WTC11 (cell line): ENCODE measurements around the gene PMM1. TPM values are rescaled to one million over a fixed set of nuclear protein-coding genes. Genes with fewer than 3 reads are reported as not detected.

ENCODE experiments used
- ARID4B ChIP-seq: sonication (generic); formaldehyde crosslinking; IDR thresholded peaks from 2 replicates; pipeline ENCODE4 v1.8.0; 2023; ENCODE audit warnings: missing genetic modification reagents, mild to moderate bottlenecking, borderline replicate concordance
- ATF6 ChIP-seq: sonication (generic); formaldehyde crosslinking; IDR thresholded peaks from 2 replicates; pipeline ENCODE4 v1.8.1; 2023; ENCODE audit warnings: mild to moderate bottlenecking, missing genetic modification reagents
- E2F1 ChIP-seq: sonication (generic); formaldehyde crosslinking; IDR thresholded peaks from 2 replicates; pipeline ENCODE4 v1.8.0; 2022; ENCODE audit warnings: mild to moderate bottlenecking, missing genetic modification reagents
- HMGA2 ChIP-seq: fragments of 250-450 bp; sonication (Bioruptor Pico); IDR thresholded peaks from 2 replicates; pipeline ENCODE4 v1.4.0; 2021; ENCODE audit warnings: mild to moderate bottlenecking, moderate library complexity
- NR3C1 ChIP-seq: sonication (generic); formaldehyde crosslinking; conservative IDR thresholded peaks from 2 replicates; pipeline ENCODE4 v1.8.1; 2023; ENCODE audit warnings: low read depth, mild to moderate bottlenecking, missing genetic modification reagents
- RELA ChIP-seq: sonication (generic); formaldehyde crosslinking; IDR thresholded peaks from 2 replicates; pipeline ENCODE4 v1.8.1; 2022; ENCODE audit warnings: missing genetic modification reagents, mild to moderate bottlenecking, borderline replicate concordance
- SMAD4 ChIP-seq: sonication (generic); formaldehyde crosslinking; IDR thresholded peaks from 2 replicates; pipeline ENCODE4 v1.8.0; 2022; ENCODE audit warnings: mild to moderate bottlenecking, missing genetic modification reagents
- TEAD4 ChIP-seq: sonication (generic); formaldehyde crosslinking; IDR thresholded peaks from 2 replicates; pipeline ENCODE4 v1.8.0; 2022; ENCODE audit warnings: mild to moderate bottlenecking, missing genetic modification reagents
- TP53 ChIP-seq: sonication (generic); formaldehyde crosslinking; IDR thresholded peaks from 2 replicates; pipeline ENCODE4 v1.8.1; 2023; ENCODE audit warnings: mild to moderate bottlenecking, missing genetic modification reagents
- ZNF317 ChIP-seq: sonication (generic); formaldehyde crosslinking; IDR thresholded peaks from 2 replicates; pipeline ENCODE4 v1.8.1; 2023; ENCODE audit warnings: low read depth, mild to moderate bottlenecking, moderate library complexity, missing genetic modification reagents, borderline replicate concordance
- ZNF512 ChIP-seq: sonication (generic); formaldehyde crosslinking; IDR thresholded peaks from 2 replicates; pipeline ENCODE4 v1.8.1; 2022; ENCODE audit warnings: missing genetic modification reagents, borderline replicate concordance
- total RNA-seq: library from RNA; stranded (reverse); gene quantifications from 3 replicates; pipeline ENCODE4 v1.2.3, GENCODE V29; 2021
- TF ChIP-seq, protein P1 (sequence below): fragments of 250-450 bp; sonication (Bioruptor Pico); IDR thresholded peaks from 2 replicates; pipeline ENCODE4 v1.9.0; 2021; ENCODE audit warnings: mild to moderate bottlenecking
- TF ChIP-seq, protein P2 (sequence below): sonication (generic); formaldehyde crosslinking; IDR thresholded peaks from 2 replicates; pipeline ENCODE4 v1.8.0; 2022; ENCODE audit warnings: missing genetic modification reagents
- TF ChIP-seq, protein P3 (sequence below): fragments of 250-450 bp; sonication (Bioruptor Pico); IDR thresholded peaks from 2 replicates; pipeline ENCODE4 v1.8.0; 2021; ENCODE audit warnings: mild to moderate bottlenecking
- TF ChIP-seq, protein P4 (sequence below): sonication (generic); formaldehyde crosslinking; IDR thresholded peaks from 2 replicates; pipeline ENCODE4 v1.8.0; 2023; ENCODE audit warnings: missing genetic modification reagents
- TF ChIP-seq, protein P5 (sequence below): sonication (generic); formaldehyde crosslinking; IDR thresholded peaks from 2 replicates; pipeline ENCODE4 v1.8.0; 2023; ENCODE audit warnings: mild to moderate bottlenecking, missing genetic modification reagents

The PMM1 gene
- total RNA-seq, 1 experiment from 2014 or later, result 15.7 TPM

DNA sequence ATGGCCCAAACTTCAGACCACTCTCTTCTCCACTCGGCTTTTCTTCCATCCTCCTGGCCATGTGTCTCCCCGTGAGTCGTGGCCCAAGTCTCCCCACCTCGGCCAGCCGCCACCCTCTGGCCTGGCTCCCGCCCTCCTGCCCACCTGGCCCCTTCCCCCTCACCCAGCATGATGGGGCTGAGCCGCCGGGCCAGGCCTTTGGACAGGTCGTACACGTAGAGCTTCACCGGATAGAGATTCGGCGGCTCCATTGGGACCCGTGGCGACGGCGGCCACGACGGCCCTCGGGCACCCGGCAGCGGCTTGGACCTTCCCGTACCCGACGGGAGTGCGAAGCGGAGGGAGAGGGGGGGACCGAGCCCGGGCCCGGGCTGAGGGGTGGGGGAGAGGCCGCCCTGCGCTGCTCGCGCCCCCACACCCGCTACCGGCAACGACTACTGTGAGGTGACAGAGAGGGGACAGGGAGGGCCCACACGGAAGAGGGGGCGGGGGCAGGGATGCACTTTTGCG, 31.0 kb upstream of the PMM1 start, which contains the start of gene DESI1 (continued):
- TF ChIP-seq ARID4B (CRISPR knock-in tag), result no peak; the same call in 1 of the 2 replicates
- no peak for TF ChIP-seq RELA
- TF ChIP-seq SMAD4 (CRISPR knock-in tag), result no peak
- TF ChIP-seq, protein P1, sequence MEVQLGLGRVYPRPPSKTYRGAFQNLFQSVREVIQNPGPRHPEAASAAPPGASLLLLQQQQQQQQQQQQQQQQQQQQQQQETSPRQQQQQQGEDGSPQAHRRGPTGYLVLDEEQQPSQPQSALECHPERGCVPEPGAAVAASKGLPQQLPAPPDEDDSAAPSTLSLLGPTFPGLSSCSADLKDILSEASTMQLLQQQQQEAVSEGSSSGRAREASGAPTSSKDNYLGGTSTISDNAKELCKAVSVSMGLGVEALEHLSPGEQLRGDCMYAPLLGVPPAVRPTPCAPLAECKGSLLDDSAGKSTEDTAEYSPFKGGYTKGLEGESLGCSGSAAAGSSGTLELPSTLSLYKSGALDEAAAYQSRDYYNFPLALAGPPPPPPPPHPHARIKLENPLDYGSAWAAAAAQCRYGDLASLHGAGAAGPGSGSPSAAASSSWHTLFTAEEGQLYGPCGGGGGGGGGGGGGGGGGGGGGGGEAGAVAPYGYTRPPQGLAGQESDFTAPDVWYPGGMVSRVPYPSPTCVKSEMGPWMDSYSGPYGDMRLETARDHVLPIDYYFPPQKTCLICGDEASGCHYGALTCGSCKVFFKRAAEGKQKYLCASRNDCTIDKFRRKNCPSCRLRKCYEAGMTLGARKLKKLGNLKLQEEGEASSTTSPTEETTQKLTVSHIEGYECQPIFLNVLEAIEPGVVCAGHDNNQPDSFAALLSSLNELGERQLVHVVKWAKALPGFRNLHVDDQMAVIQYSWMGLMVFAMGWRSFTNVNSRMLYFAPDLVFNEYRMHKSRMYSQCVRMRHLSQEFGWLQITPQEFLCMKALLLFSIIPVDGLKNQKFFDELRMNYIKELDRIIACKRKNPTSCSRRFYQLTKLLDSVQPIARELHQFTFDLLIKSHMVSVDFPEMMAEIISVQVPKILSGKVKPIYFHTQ (CRISPR knock-in tag), result no peak
- TF ChIP-seq TP53 (CRISPR knock-in tag), result peak; percentile 77; the same call in 1 of the 2 replicates
- TF ChIP-seq, protein P2, sequence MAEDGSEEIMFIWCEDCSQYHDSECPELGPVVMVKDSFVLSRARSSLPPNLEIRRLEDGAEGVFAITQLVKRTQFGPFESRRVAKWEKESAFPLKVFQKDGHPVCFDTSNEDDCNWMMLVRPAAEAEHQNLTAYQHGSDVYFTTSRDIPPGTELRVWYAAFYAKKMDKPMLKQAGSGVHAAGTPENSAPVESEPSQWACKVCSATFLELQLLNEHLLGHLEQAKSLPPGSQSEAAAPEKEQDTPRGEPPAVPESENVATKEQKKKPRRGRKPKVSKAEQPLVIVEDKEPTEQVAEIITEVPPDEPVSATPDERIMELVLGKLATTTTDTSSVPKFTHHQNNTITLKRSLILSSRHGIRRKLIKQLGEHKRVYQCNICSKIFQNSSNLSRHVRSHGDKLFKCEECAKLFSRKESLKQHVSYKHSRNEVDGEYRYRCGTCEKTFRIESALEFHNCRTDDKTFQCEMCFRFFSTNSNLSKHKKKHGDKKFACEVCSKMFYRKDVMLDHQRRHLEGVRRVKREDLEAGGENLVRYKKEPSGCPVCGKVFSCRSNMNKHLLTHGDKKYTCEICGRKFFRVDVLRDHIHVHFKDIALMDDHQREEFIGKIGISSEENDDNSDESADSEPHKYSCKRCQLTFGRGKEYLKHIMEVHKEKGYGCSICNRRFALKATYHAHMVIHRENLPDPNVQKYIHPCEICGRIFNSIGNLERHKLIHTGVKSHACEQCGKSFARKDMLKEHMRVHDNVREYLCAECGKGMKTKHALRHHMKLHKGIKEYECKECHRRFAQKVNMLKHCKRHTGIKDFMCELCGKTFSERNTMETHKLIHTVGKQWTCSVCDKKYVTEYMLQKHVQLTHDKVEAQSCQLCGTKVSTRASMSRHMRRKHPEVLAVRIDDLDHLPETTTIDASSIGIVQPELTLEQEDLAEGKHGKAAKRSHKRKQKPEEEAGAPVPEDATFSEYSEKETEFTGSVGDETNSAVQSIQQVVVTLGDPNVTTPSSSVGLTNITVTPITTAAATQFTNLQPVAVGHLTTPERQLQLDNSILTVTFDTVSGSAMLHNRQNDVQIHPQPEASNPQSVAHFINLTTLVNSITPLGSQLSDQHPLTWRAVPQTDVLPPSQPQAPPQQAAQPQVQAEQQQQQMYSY (CRISPR knock-in tag), result no peak
- no peak for TF ChIP-seq ZNF317 (CRISPR knock-in tag)
- no peak for TF ChIP-seq ATF6 (CRISPR knock-in tag)
- TF ChIP-seq, protein P3, sequence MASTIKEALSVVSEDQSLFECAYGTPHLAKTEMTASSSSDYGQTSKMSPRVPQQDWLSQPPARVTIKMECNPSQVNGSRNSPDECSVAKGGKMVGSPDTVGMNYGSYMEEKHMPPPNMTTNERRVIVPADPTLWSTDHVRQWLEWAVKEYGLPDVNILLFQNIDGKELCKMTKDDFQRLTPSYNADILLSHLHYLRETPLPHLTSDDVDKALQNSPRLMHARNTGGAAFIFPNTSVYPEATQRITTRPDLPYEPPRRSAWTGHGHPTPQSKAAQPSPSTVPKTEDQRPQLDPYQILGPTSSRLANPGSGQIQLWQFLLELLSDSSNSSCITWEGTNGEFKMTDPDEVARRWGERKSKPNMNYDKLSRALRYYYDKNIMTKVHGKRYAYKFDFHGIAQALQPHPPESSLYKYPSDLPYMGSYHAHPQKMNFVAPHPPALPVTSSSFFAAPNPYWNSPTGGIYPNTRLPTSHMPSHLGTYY (CRISPR knock-in tag), result no peak
- TF ChIP-seq NR3C1, result no peak
- TF ChIP-seq E2F1 (CRISPR knock-in tag), result no peak
- TF ChIP-seq, protein P4, sequence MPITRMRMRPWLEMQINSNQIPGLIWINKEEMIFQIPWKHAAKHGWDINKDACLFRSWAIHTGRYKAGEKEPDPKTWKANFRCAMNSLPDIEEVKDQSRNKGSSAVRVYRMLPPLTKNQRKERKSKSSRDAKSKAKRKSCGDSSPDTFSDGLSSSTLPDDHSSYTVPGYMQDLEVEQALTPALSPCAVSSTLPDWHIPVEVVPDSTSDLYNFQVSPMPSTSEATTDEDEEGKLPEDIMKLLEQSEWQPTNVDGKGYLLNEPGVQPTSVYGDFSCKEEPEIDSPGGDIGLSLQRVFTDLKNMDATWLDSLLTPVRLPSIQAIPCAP (CRISPR knock-in tag), result no peak
- TF ChIP-seq ZNF512 (CRISPR knock-in tag), result no peak
- TF ChIP-seq, protein P5, sequence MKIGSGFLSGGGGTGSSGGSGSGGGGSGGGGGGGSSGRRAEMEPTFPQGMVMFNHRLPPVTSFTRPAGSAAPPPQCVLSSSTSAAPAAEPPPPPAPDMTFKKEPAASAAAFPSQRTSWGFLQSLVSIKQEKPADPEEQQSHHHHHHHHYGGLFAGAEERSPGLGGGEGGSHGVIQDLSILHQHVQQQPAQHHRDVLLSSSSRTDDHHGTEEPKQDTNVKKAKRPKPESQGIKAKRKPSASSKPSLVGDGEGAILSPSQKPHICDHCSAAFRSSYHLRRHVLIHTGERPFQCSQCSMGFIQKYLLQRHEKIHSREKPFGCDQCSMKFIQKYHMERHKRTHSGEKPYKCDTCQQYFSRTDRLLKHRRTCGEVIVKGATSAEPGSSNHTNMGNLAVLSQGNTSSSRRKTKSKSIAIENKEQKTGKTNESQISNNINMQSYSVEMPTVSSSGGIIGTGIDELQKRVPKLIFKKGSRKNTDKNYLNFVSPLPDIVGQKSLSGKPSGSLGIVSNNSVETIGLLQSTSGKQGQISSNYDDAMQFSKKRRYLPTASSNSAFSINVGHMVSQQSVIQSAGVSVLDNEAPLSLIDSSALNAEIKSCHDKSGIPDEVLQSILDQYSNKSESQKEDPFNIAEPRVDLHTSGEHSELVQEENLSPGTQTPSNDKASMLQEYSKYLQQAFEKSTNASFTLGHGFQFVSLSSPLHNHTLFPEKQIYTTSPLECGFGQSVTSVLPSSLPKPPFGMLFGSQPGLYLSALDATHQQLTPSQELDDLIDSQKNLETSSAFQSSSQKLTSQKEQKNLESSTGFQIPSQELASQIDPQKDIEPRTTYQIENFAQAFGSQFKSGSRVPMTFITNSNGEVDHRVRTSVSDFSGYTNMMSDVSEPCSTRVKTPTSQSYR (CRISPR knock-in tag), result peak; percentile 84
- no peak for TF ChIP-seq HMGA2 (CRISPR knock-in tag)
- TF ChIP-seq TEAD4 (CRISPR knock-in tag), result no peak
